GM19467 (cell line): ENCODE measurements around the gene RSU1.
"Not testable (repeated sequence)": the region's sequence is repeated elsewhere in the genome, so short reads cannot be mapped to it uniquely, and the experiment has no call there.

Experiments used
- ATAC-seq: cut with Tn5 transposase; IDR thresholded peaks from one replicate; pipeline ENCODE4 v1.9.1; 2021; ENCODE audit warnings: mild to moderate bottlenecking, moderate library complexity; ENCODE audit not compliant: unreplicated experiment

Gene RSU1

GRCh38 chr10:16817125-16818019, at the start of gene RSU1:
RSU1 (minus strand) TSS chr10:16817424; CDS start chr10:16817081, 343 bp downstream.
- peak; percentile 98 for ATAC-seq

- no peak for ATAC-seq
Observed at GRCh38 chr10:16866541-16867275, 49.5 kb upstream of the RSU1 start.

GRCh38 chr10:16865766-16866165, 48.5 kb upstream of the RSU1 start:
- ATAC-seq = no peak

GRCh38 chr10:16863766-16864165, 46.5 kb upstream of the RSU1 start:
- no peak for ATAC-seq

GRCh38 chr10:16857419-16857818, 40.2 kb upstream of the RSU1 start:
- ATAC-seq = no peak

- ATAC-seq = no peak
Observed at GRCh38 chr10:16856567-16856966, 39.3 kb upstream of the RSU1 start.

GRCh38 chr10:16856092-16856491, 38.9 kb upstream of the RSU1 start:
- no peak for ATAC-seq

GRCh38 chr10:16854623-16855022, 37.4 kb upstream of the RSU1 start:
- no peak for ATAC-seq

- ATAC-seq = no peak
Observed at GRCh38 chr10:16853809-16854208, 36.6 kb upstream of the RSU1 start.

GRCh38 chr10:16853201-16853600, 36.0 kb upstream of the RSU1 start:
- no peak for ATAC-seq

- no peak for ATAC-seq
Observed at GRCh38 chr10:16852624-16853023, 35.4 kb upstream of the RSU1 start.

- no peak for ATAC-seq
Observed at GRCh38 chr10:16848562-16849154, 31.4 kb upstream of the RSU1 start.

GRCh38 chr10:16847644-16848043, 30.4 kb upstream of the RSU1 start:
- ATAC-seq = no peak

GRCh38 chr10:16845248-16845647, 28.0 kb upstream of the RSU1 start:
- ATAC-seq = no peak

- peak; percentile 53 for ATAC-seq
Observed at GRCh38 chr10:16843252-16843870, 26.1 kb upstream of the RSU1 start.

GRCh38 chr10:16835228-16835627, 18.0 kb upstream of the RSU1 start:
- no peak for ATAC-seq

- no peak for ATAC-seq
Observed at GRCh38 chr10:16832351-16833080, 15.3 kb upstream of the RSU1 start.

- ATAC-seq = no peak
Observed at GRCh38 chr10:16828701-16829175, 11.5 kb upstream of the RSU1 start.

- ATAC-seq = peak; percentile 84
Observed at GRCh38 chr10:16828114-16828568, 10.9 kb upstream of the RSU1 start.

- ATAC-seq = not testable (repeated sequence)
Observed at GRCh38 chr10:16827474-16827873, 10.2 kb upstream of the RSU1 start.
